C4-2B (cell line): ENCODE results near the gene SKOR1.

Source experiments
- ZFX ChIP-seq: fragments of 450-650 bp; IDR thresholded peaks from 2 replicates; pipeline ENCODE4 v1.6.1; 2017
- TF ChIP-seq, protein P1 (sequence below): fragments of 450-650 bp; conservative IDR thresholded peaks from 2 replicates; pipeline ENCODE4 v1.5.1; 2017; ENCODE audit warnings: mild to moderate bottlenecking

DNA sequence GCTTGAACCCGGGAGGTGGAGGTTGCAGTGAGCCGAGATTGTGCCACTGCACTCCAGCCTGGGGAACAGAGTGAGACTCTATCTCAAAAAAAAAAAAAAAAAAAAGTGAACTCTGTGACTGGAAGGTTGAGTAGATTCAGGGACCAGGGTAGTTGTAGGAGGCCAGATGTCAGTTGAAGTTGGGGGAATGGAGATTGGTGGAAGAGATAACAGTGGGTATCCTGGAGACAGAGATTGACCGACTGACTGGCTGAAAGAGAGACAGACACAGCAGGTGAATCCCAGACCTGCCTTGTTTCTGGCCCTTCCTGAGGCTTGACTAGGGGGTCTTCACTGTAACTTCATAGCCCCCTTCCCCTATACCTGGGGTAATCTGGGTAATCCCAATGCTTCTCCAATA lies 36.7 kb downstream of the SKOR1 start:
- TF ChIP-seq, protein P1, sequence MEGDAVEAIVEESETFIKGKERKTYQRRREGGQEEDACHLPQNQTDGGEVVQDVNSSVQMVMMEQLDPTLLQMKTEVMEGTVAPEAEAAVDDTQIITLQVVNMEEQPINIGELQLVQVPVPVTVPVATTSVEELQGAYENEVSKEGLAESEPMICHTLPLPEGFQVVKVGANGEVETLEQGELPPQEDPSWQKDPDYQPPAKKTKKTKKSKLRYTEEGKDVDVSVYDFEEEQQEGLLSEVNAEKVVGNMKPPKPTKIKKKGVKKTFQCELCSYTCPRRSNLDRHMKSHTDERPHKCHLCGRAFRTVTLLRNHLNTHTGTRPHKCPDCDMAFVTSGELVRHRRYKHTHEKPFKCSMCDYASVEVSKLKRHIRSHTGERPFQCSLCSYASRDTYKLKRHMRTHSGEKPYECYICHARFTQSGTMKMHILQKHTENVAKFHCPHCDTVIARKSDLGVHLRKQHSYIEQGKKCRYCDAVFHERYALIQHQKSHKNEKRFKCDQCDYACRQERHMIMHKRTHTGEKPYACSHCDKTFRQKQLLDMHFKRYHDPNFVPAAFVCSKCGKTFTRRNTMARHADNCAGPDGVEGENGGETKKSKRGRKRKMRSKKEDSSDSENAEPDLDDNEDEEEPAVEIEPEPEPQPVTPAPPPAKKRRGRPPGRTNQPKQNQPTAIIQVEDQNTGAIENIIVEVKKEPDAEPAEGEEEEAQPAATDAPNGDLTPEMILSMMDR = no peak
- no peak for TF ChIP-seq ZFX
